ACC112 (cell line): ENCODE data around the gene OR2T2.
"Not testable (repeated sequence)": the region's sequence is repeated elsewhere in the genome, so short reads cannot be mapped to it uniquely, and the experiment has no call there.

Experiments used
- H2AFZ ChIP-seq: fragments of 200-600 bp; sonication (generic); one replicate; pipeline ENCODE4 v1.6.0; 2017; ENCODE audit warnings: antibody characterized with exemption, low read length; ENCODE audit not compliant: unreplicated experiment
- H3K27ac ChIP-seq: fragments of 200-600 bp; sonication (generic); 2 replicates; pipeline ENCODE4 v1.5.1; 2014; ENCODE audit warnings: low read depth, mild to moderate bottlenecking, antibody characterized with exemption, low read length, moderate library complexity
- H3K27me3 ChIP-seq: fragments of 200-600 bp; sonication (generic); 2 replicates; pipeline ENCODE4 v1.6.1; 2014; ENCODE audit warnings: mild to moderate bottlenecking, antibody characterized with exemption, low read length, moderate library complexity, mixed read lengths; ENCODE audit not compliant: insufficient read depth
- H3K36me3 ChIP-seq: fragments of 200-600 bp; sonication (generic); 2 replicates; pipeline ENCODE4 v1.6.1; 2016; ENCODE audit warnings: mild to moderate bottlenecking, antibody characterized with exemption, low read length, moderate library complexity, mixed read lengths; ENCODE audit not compliant: insufficient read depth
- H3K4me1 ChIP-seq: fragments of 200-600 bp; sonication (generic); one replicate; pipeline ENCODE4 v1.6.1; 2016; ENCODE audit warnings: low read length, mixed read lengths; ENCODE audit not compliant: insufficient read depth, unreplicated experiment, control insufficient read depth
- H3K4me3 ChIP-seq: fragments of 200-600 bp; sonication (generic); 2 replicates; pipeline ENCODE4 v1.5.1; 2014; ENCODE audit warnings: mild to moderate bottlenecking, low read depth, low read length
- H3K79me2 ChIP-seq: fragments of 200-600 bp; sonication (generic); one replicate; pipeline ENCODE4 v1.6.0; 2016; ENCODE audit warnings: low read length; ENCODE audit not compliant: control insufficient read depth, unreplicated experiment, insufficient read depth

The OR2T2 gene

GRCh38 chr1:248453619-248454018 is 8.2 kb downstream of the OR2T2 start:
- not testable (repeated sequence) for H3K27ac ChIP-seq, H3K79me2 ChIP-seq, H3K27me3 ChIP-seq, H3K4me1 ChIP-seq, H2AFZ ChIP-seq, H3K36me3 ChIP-seq, H3K4me3 ChIP-seq

- not testable (repeated sequence) for H3K36me3 ChIP-seq, H3K27me3 ChIP-seq, H3K79me2 ChIP-seq, H3K27ac ChIP-seq, H2AFZ ChIP-seq, H3K4me3 ChIP-seq, H3K4me1 ChIP-seq
Observed at GRCh38 chr1:248455045-248455444, 9.6 kb downstream of the OR2T2 start.

- H3K79me2 ChIP-seq, H3K4me1 ChIP-seq, H3K27me3 ChIP-seq, H2AFZ ChIP-seq, H3K4me3 ChIP-seq, H3K27ac ChIP-seq, H3K36me3 ChIP-seq: not testable (repeated sequence)
Observed at GRCh38 chr1:248456635-248457034, 11.2 kb downstream of the OR2T2 start.

- not testable (repeated sequence) for H3K4me1 ChIP-seq, H3K27me3 ChIP-seq, H2AFZ ChIP-seq, H3K4me3 ChIP-seq, H3K27ac ChIP-seq, H3K36me3 ChIP-seq, H3K79me2 ChIP-seq
Observed at GRCh38 chr1:248459117-248459516, 13.7 kb downstream of the OR2T2 start.

- Histone ChIP-seq H3K36me3 (no peaks in the 10 kb centered on the region), H3K4me1 (no peaks in the 10 kb centered on the region), H3K27ac (no peak overlapping the region), H3K27me3 (no peaks in the 10 kb centered on the region), H2AFZ (no peak overlapping the region), H3K79me2 (no peaks in the 10 kb centered on the region), H3K4me3 (no peak overlapping the region)
Observed at GRCh38 chr1:248471154-248471553, 25.7 kb downstream of the OR2T2 start.

- not testable (repeated sequence) for H3K27me3 ChIP-seq, H3K36me3 ChIP-seq, H3K27ac ChIP-seq, H2AFZ ChIP-seq, H3K4me1 ChIP-seq, H3K79me2 ChIP-seq, H3K4me3 ChIP-seq
Observed at GRCh38 chr1:248472111-248472510, 26.7 kb downstream of the OR2T2 start.

GRCh38 chr1:248473051-248473450 is 27.6 kb downstream of the OR2T2 start, which contains the start of gene OR2T3:
Gene OR2T3, plus strand, starts transcription at chr1:248473351. Its CDS starts 0 bp downstream, at chr1:248473351.
- not testable (repeated sequence) for H3K27ac ChIP-seq, H3K4me1 ChIP-seq, H3K36me3 ChIP-seq, H3K27me3 ChIP-seq, H3K79me2 ChIP-seq, H2AFZ ChIP-seq, H3K4me3 ChIP-seq

- not testable (repeated sequence) for H2AFZ ChIP-seq, H3K27ac ChIP-seq, H3K4me1 ChIP-seq, H3K36me3 ChIP-seq, H3K4me3 ChIP-seq, H3K79me2 ChIP-seq, H3K27me3 ChIP-seq
Observed at GRCh38 chr1:248475660-248476059, 30.2 kb downstream of the OR2T2 start.

- H3K4me1 ChIP-seq, H3K36me3 ChIP-seq, H2AFZ ChIP-seq, H3K4me3 ChIP-seq, H3K27ac ChIP-seq, H3K79me2 ChIP-seq, H3K27me3 ChIP-seq: not testable (repeated sequence)
Observed at GRCh38 chr1:248481686-248482579, 36.5 kb downstream of the OR2T2 start.

- H3K27ac ChIP-seq, H3K4me1 ChIP-seq, H2AFZ ChIP-seq, H3K27me3 ChIP-seq, H3K36me3 ChIP-seq, H3K4me3 ChIP-seq, H3K79me2 ChIP-seq: not testable (repeated sequence)
Observed at GRCh38 chr1:248488289-248488688, 42.9 kb downstream of the OR2T2 start, which contains the start of gene OR2T5. Gene OR2T5, plus strand, starts transcription at chr1:248488589. Its CDS starts 0 bp downstream, at chr1:248488589.

GRCh38 chr1:248496661-248497060 is 51.2 kb downstream of the OR2T2 start:
- not testable (repeated sequence) for H3K27ac ChIP-seq, H3K4me1 ChIP-seq, H3K4me3 ChIP-seq, H2AFZ ChIP-seq, H3K79me2 ChIP-seq, H3K27me3 ChIP-seq, H3K36me3 ChIP-seq
